Right atrium auricular region (tissue), 2 donors: ENCODE data around the gene BORCS8. TPM values are rescaled to one million over a fixed set of nuclear protein-coding genes. Genes with fewer than 3 reads are reported as not detected.
"Not testable (repeated sequence)": the region's sequence is repeated elsewhere in the genome, so short reads cannot be mapped to it uniquely, and the experiment has no call there.

Source experiments
- DNase-seq: peaks from one replicate; pipeline ENCODE4 v3.0.0-alpha.2; 2019; ENCODE audit warnings: low spot score
- H3K27ac ChIP-seq, 2 donors: fragments of 200-600 bp; sonication (generic); 1 replicate in 1 of 2; 2 replicates in 1 of 2; pipeline ENCODE4 v1.5.1; 2016 to 2019
- H3K27me3 ChIP-seq, 2 donors: fragments of 200-600 bp; sonication (generic); one replicate each; pipeline versions ENCODE4 v1.5.1 to v1.6.0; 2017 to 2019
- H3K36me3 ChIP-seq: fragments of 200-600 bp; sonication (generic); one replicate; pipeline ENCODE4 v1.5.1; 2016
- H3K4me1 ChIP-seq, 2 donors: fragments of 200-600 bp; sonication (generic); one replicate each; pipeline versions ENCODE4 v1.5.1 to v1.6.0; 2017 to 2019
- H3K4me3 ChIP-seq, 2 donors: fragments of 200-600 bp; sonication (generic); 1 replicate in 1 of 2; 2 replicates in 1 of 2; pipeline ENCODE4 v1.5.1; 2017 to 2019; ENCODE audit warnings: mild to moderate bottlenecking in 1 of 2, moderate library complexity in 1 of 2
- H3K9me3 ChIP-seq, 2 donors: fragments of 200-600 bp; sonication (generic); one replicate each; pipeline ENCODE4 v1.5.1; 2019
- CTCF ChIP-seq, 2 donors: fragments of 200-600 bp; sonication (generic); IDR thresholded peaks; one replicate each; pipeline ENCODE4 v1.5.1; 2019; ENCODE audit warnings: antibody characterized with exemption in 2 of 2
- total RNA-seq, 2 donors: library from RNA; depleted of rRNA; stranded (reverse); fragments of >200 nt; gene quantifications; one replicate each; pipeline ENCODE4 v1.1.0, GENCODE V29; 2016

Gene BORCS8
- total RNA-seq, 2 donors from 2014 or later = 16.5 to 20.0 TPM

- TF ChIP-seq CTCF (IDR thresholded peaks at IDR 0.05) = no peak
- no peaks in the 10 kb centered on the region for H3K4me1 ChIP-seq
- no peak overlapping the region for H3K27ac ChIP-seq
- no peaks in the 10 kb centered on the region for H3K27me3 ChIP-seq
- H3K36me3 ChIP-seq = no peaks in the 10 kb centered on the region
- no peak for DNase-seq
- H3K4me3 ChIP-seq = no peak overlapping the region
- peaks cover 0 to 5% of the 10 kb centered on the region in 2 donors for H3K9me3 ChIP-seq
These were observed 37.0 kb downstream of the BORCS8 start for GRCh38 chr19:19154768-19155494.

- Histone ChIP-seq H3K36me3 (no peaks in the 10 kb centered on the region), H3K27ac (peak overlapping the region in 1 of 2 donors; percentile 16), H3K4me1 (no peaks in the 10 kb centered on the region), H3K4me3 (no peak overlapping the region), H3K9me3 (peaks cover 0 to 5% of the 10 kb centered on the region in 2 donors), H3K27me3 (no peaks in the 10 kb centered on the region)
- DNase-seq = no peak
- TF ChIP-seq CTCF (IDR thresholded peaks at IDR 0.05) = no peak
These were observed 39.1 kb downstream of the BORCS8 start for GRCh38 chr19:19152668-19153384.

- Histone ChIP-seq H3K4me1 (no peaks in the 10 kb centered on the region), H3K27ac (no peak overlapping the region), H3K27me3 (no peaks in the 10 kb centered on the region), H3K36me3 (no peaks in the 10 kb centered on the region), H3K4me3 (no peak overlapping the region), H3K9me3 (peaks cover 0 to 5% of the 10 kb centered on the region in 2 donors)
- no peak for TF ChIP-seq CTCF (IDR thresholded peaks at IDR 0.05)
- DNase-seq = no peak
These were observed 40.5 kb downstream of the BORCS8 start for GRCh38 chr19:19151418-19151817.

GRCh38 chr19:19149435-19149834, 42.5 kb downstream of the BORCS8 start:
- Histone ChIP-seq H3K4me1 (peaks cover 0 to 6% of the 10 kb centered on the region in 2 donors), H3K4me3 (no peak overlapping the region), H3K27me3 (no peaks in the 10 kb centered on the region), H3K9me3 (no peaks in the 10 kb centered on the region), H3K27ac (no peak overlapping the region), H3K36me3 (no peaks in the 10 kb centered on the region)
- no peak for TF ChIP-seq CTCF (IDR thresholded peaks at IDR 0.05)
- DNase-seq = no peak

GRCh38 chr19:19148504-19148903, 43.4 kb downstream of the BORCS8 start:
- H3K36me3 ChIP-seq, H3K4me3 ChIP-seq, H3K4me1 ChIP-seq, H3K9me3 ChIP-seq, H3K27me3 ChIP-seq, H3K27ac ChIP-seq, DNase-seq: not testable (repeated sequence)

GRCh38 chr19:19147344-19147743, 44.6 kb downstream of the BORCS8 start:
- Histone ChIP-seq H3K9me3 (no peaks in the 10 kb centered on the region), H3K27me3 (no peaks in the 10 kb centered on the region), H3K27ac (no peak overlapping the region), H3K4me1 (peaks cover 0 to 6% of the 10 kb centered on the region in 2 donors), H3K36me3 (no peaks in the 10 kb centered on the region), H3K4me3 (no peak overlapping the region)
- no peak for DNase-seq
- no peak for TF ChIP-seq CTCF (IDR thresholded peaks at IDR 0.05)
